Epithelial cell of esophagus (primary cell): Measurements from ENCODE around the gene CGGBP1.
A peak's percentile ranks its signal among the peaks of the same experiment; 100 is the strongest.

Experiments used
- DNase-seq: peaks from one replicate; pipeline ENCODE4 v3.0.0; 2010; ENCODE audit warnings: low read depth
- H3K4me3 ChIP-seq: 2 replicates; pipeline ENCODE4 v1.5.1; 2011; ENCODE audit warnings: mild to moderate bottlenecking, low read length, control low read depth
- CTCF ChIP-seq: IDR thresholded peaks from 2 replicates; pipeline ENCODE4 v1.5.1; 2011; ENCODE audit warnings: low read depth, mild to moderate bottlenecking, low read length, control low read depth, inconsistent platforms; ENCODE audit not compliant: insufficient read depth; ENCODE audit errors: missing control alignments

The CGGBP1 gene

GRCh38 chr3:88058581-88059379, at the start of gene CGGBP1, which contains the start of gene ZNF654:
Gene CGGBP1 (minus strand): TSS chr3:88059005. CDS start chr3:88055976, 3,029 bp downstream.
Gene ZNF654 (plus strand): TSS chr3:88059255. CDS start chr3:88059320, 65 bp downstream.
- TF ChIP-seq CTCF = no peak
- H3K4me3 ChIP-seq = peak within 1 kb of the TSS; percentile 89
- DNase-seq = peak; percentile 99

- no peak for DNase-seq
- no peak overlapping the region for H3K4me3 ChIP-seq
Measured at GRCh38 chr3:88105325-88105724, 46.5 kb upstream of the CGGBP1 start.

DNA sequence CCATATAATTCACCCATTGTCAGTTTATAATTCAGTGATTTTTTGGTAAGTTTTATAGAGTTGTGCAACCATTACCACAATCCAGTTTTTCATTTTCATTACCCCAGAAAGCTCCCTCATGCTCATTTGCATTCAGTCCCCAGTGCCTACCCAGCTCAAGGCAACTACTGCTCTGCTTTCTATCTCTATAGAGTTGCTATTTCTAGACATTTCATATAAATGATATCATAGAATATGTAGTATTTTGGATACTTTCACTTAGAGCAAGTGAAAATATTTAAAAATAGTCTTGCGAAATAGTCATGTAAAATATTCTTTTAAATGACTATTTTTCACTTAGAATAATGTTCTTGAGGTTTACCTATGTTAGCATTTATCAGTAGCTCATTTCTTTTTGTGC, 42.3 kb upstream of the CGGBP1 start:
- TF ChIP-seq CTCF = no peak
- no peak overlapping the region for H3K4me3 ChIP-seq
- no peak for DNase-seq

More at GRCh38 chr3:88105325-88105724, 46.5 kb upstream of the CGGBP1 start:
- no peak for TF ChIP-seq CTCF

- TF ChIP-seq CTCF = no peak
- H3K4me3 ChIP-seq = no peak overlapping the region
- peak; percentile 10 for DNase-seq
Measured at GRCh38 chr3:88093266-88093665, 34.5 kb upstream of the CGGBP1 start.

- no peak overlapping the region for H3K4me3 ChIP-seq
- TF ChIP-seq CTCF = no peak
- no peak for DNase-seq
Measured at GRCh38 chr3:88092270-88092669, 33.5 kb upstream of the CGGBP1 start.

DNA sequence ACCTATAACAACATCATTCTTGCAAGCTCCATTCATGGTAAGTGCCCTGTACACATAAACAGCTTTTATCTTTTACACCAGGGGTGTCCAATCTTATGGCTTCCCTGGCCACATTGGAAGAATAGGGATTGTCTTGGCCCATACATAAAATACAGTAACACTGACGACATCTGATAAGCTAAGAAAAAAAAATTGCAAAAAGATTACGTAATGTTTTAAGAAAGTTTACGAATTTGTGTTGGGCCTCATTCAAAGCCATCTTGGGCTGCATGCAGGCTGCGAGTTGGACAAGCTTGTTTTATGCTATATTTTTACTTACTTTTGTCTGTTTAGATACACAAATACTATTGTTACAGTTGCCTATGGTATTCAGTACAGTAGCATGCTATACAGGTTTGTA, 31.9 kb upstream of the CGGBP1 start:
- H3K4me3 ChIP-seq = no peak overlapping the region
- peak; percentile 4 for DNase-seq
- no peak for TF ChIP-seq CTCF

DNA sequence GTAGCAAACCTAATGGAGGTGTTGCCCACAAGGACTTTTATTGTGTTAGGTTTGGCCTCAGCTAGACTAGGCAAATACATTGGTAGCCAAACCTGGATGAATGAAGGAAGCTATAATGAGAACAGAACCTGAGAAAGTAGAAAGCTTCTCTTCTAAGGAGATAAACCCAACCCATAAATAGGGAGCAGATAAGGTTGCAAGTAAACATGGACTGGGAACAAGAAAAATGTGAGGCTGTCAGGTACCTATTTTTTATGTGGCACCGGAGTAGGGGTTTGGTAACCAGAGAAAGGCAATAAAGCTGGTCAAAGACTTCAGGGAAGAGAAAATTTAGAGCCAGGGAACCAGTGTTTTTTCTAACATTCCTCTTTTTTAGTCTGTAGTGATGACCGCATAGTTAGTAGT, 25.3 kb upstream of the CGGBP1 start:
- TF ChIP-seq CTCF = no peak
- DNase-seq = no peak
- H3K4me3 ChIP-seq = no peak overlapping the region
